NK-92 treated with Interleukin-12 subunit alpha and Interleukin-12 subunit beta, amount 100 ng/mL, for 24 hours (cell line): ENCODE results near the gene TLE4.

Source experiments
- DNase-seq: peaks from one replicate; lab custom pipeline; 2025; lab: John Stamatoyannopoulos, UW

TLE4 gene

DNA sequence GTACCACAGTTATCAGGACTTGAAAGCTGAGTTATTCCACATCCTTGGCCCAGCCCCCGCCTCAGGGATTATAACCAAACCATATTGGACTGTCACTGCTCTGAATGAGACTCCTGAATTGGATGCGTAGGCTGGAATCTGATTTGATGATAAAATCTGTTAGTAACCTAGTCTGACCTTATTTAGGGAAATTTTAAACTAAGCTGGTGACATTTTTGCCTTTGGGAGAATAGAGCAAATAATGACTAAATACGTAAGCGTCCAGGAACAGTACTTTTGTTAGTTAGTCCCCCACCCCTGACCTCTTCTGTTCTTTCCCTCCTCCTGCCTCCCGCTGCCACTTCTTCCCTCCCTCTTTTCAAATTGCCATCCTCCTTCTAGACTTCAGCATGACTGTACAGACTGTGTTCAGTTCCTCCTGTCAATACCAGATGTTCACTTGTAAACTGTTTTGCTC is 92.6 kb downstream of the TLE4 start:
- no peak for DNase-seq

DNA sequence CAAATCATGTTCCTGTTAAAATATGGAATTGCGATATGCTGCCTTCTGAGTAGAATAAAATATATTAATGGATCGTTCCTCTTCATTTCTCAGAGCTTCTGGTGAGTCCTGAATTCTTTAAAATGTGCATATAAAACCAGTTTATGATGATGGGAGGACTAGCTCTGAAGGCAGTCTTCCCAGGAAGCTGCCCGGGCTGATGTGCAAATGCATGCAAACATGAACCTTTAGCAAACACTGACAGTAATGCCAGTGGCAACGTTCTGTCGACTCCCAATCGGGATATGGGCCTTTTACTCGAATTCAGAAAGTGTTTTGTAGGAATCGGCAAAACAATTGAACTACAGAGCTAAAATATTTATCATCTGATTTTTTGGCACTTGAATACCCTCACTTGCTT is 93.6 kb downstream of the TLE4 start:
- no peak for DNase-seq

DNA sequence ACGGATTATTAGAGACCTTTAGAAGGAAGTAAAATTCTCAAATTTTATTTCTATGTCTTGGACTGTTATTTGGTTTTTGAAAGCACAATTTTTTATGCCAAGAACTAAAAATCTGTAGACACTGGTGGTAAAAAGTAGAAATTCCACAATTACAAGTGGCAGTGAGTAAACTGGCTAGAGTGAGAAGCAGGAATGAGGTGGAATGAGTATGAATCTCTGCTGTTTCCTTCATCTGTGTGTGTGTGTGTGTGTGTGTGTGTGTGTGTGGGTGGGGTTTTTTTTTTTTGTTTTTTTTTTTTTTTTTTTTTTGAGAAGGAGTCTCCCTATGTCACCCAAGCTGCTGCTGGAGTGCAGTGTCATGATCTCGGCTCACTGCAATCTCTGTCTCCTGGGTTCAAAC is 94.2 kb downstream of the TLE4 start:
- no peak for DNase-seq

DNA sequence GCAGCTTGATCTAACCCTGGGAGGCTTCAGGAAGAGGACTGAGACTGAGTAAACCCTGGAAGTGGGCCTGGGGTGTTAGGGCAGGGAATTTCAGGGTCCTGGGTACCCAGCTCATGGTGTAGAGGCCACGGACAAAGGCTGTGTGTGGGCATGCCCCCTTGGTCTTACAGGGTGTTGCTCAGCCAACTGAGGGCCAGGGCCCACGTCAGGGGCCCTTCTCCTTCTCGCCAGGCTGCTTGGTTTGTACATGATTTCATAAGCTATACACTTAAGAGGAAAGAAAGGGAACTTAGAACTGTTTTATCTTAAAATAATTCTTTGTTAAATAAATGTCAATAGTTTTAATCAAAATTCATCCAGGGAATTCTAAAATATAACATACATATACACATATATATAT is 95.4 kb downstream of the TLE4 start:
- DNase-seq = no peak

DNA sequence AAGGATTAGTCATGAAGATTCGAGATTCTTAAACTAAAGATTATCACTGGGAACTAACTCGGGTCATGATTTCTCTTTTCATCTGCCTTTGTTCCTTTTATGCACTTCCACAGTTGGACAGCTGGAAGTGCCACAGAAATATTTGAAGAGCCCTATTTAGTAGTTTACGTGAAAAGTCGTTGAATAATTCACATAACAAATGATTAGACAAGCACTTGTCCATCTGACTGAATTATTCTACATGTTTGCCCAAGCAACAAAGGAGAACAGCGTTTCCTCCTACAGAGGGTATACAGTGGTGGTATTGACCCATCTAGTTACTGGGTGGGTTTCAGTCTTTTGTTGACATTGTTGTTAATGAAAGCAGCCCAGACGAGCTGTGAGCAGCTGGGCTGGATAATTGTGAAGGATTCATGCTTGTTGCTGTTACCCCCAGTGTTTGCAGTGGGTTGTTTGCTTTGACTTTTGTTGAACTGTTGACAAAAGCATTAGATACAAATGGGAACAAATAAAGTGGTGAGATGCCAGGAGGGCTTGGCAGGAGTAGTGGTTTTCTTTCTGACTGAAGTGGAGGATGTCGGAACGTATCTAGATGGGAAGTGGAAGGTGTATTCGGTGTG is 96.2 kb downstream of the TLE4 start:
- no peak for DNase-seq

DNA sequence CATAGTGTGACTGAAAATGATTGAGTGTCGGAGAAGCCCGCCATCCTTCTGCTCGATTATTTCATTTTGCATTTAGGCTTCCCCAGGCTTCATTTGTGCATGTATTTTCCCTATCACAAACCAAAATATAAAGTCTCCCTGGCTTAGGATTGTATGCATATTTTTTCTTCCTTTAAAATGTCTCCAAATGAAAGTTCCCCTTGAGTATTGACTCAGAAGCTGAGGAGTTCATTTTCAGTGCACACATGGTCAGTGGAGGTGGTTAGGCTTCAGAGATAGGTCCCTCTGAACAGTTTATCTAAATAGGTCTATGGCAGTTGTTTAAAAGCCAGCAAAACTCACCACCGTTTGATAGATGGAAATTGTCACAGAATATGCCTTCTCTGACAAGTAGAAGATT is 97.2 kb downstream of the TLE4 start:
- no peak for DNase-seq

DNA sequence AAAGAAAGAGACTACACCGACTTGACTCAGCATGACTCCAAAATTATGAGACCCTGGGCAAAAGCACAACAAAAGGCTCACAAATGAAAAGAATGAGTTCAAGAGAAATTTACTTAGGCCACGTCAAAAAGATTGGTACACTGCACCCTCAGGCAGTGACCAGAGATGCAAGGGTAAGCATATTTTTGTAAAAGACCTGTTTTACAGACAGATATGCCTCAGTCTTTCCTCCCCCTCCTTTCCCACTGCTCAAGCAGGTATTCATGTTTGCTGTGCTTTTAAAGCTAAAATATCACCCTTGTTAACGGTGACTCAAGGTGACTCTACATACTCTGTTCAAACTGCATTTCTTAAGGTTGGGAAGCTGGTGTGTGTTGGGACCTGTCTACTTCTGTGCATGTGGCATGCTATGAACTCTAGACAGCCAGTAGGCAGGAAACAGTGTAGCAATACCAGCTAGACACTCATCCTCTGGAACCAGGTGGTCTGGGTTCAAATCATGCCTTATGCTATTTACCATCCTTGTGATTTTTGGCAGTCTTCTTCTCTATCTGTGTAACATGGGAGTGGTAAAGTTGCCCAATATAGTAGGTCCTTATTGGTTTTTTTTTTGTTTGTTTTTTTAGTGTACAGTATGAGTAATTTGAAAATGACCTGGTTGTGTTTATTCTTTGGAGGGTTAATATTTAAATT is 98.7 kb downstream of the TLE4 start:
- no peak for DNase-seq

DNA sequence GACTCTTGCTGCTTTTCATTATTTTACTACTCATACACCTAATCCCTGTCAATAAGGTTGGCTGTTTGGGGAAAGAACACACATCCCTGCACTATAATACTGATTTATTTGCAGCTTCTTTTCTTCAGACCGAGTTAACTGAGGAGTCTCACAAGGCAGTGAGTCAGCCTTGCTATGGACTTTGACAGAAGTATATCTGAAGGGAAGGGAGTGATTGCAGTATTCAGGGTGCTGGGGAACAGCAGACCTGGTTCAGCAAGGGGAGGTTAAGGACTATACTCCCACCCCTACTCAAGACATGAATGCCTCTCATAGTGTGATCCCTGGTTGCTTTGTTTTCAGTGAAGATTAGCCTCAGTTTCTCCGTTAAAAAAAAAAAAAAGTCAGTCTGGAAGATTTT is 99.8 kb downstream of the TLE4 start:
- DNase-seq = no peak

DNA sequence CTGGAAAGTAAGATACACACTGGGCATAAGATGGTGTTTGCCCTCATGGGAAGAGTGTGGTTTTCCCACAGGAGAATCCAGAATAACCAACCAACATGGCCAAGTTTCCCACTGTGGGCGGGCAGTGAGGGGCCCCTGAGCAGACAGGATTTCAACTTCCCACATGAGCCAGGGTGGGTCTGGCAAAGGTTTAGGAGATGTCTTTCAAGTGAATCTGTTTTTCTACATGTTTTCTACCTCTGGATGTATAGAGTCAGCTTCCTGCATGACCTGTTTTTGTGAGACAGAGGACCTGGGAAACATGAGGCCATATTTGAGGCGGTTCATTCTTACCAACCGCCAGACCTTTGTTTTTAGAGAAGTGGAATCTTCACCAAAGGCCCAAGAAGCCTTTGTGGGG is 100.5 kb downstream of the TLE4 start:
- no peak for DNase-seq

DNA sequence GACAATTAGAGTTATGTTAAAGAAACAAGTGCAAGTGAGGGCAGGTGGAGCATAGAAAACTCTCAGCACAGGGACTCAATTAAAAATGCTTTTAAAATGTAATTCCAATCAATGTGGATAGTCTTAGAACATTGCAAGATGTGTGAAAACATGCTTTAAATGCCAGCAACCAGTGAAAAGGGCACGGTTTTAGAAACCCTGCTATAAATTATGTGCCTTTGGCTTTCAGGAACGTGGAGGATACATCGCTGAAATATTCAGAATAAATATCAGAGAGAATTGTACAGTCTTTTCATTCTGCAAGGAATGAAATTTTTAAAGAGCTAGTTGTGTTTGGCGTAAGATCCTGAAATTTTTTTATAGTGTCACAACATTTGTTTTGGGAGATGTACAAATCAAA is 101.1 kb downstream of the TLE4 start:
- DNase-seq = no peak

DNA sequence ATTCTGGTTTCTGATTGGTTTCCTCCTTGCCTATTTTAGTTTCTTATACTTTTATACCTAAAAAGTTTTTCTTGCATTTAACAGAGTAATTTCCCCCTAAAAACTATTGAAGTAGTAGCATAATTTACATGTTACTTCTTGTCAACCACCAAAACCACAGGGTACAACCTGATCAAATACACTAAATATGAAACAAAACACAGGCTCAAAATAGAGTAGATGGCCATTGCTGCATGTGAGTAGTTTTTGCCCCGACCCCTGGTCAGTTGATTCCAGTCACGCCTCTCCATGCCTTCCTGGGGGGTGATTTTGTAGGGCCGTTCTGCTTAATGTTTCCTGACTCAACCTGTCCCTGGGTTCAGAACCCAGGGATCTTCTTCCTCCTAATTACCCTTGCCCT is 101.8 kb downstream of the TLE4 start:
- no peak for DNase-seq

DNA sequence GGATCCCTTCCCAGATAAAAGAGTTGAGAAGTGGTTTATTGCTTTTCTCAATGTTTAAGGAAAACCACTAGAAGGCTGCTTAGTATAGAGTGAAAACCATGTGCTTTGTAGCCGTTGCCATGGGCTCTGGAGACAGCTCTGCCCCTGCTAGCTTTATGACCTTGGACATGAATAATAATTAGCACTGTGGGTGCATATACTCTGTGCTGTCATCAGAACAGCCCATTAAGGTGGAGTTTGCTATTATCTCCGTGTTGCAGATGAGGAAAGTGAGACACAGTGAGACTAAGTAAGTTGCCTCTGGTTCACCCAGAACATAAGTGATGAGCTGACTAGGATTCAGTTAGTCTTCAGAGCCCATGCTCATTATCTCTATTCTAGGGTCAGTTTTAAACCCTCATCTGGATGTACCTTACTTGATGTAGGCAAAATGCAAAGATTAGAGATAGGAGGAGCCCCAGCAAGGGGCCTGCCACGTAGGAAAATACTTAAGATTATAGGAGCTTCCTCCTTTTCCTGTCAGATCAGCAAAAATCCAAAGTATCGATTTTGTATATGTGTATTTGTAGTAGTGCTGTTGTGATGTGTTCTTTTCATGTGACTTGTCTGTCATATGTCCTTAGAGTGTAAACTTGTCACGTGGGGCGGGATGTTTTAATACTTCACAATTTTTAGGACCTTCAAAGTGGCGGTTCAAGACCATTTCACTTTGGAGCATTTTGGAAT is 102.5 kb downstream of the TLE4 start:
- no peak for DNase-seq

DNA sequence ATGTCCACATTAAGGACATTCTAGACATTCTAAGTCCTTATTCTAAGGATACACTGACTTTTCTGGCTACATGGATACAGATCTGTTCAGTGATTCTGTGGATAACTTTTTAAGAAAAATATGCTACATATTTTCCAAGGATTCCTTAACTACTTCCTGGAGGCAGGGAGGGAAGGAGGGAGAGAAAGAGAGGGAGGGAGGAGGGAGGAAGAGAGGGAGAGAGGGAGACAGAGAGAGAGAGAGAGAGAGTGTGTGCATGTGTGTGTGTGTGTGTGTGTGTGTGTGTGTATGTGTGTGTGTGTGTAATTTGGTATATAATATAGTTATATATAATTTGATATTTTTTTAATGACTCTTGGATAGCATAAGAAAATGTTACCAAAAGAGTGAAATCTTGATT is 109.8 kb downstream of the TLE4 start:
- no peak for DNase-seq

DNA sequence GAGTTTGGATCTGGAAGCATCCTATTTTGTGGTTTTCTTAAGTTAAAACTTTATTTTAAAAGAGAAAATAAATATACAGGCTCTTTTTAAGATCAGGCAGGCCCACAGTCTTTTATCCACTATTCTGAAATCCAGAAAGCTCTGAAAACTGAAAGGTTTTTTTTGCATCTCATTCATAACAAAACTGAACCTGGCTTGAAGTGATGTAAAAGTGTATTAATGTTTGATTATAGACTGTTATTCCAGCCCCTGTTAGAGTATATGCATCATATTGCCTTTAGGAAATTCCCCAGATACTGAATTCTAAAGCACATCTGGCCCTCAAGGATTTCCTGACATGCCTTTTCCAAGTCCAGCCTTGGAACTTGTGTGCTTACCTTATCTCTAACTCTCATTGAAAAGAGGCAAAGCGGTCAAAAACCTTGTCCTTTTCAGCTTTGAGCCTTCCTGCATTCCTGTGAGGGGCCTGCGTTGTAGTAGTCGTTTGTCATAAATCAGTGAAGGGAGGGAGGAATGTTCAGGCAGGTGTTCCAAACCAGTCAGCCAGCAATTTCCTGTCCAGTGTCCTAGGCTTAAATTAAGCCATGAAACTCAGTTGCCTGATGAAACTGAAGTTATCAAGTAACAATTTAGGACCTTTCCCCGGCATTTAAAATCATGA is 110.4 kb downstream of the TLE4 start:
- no peak for DNase-seq

DNA sequence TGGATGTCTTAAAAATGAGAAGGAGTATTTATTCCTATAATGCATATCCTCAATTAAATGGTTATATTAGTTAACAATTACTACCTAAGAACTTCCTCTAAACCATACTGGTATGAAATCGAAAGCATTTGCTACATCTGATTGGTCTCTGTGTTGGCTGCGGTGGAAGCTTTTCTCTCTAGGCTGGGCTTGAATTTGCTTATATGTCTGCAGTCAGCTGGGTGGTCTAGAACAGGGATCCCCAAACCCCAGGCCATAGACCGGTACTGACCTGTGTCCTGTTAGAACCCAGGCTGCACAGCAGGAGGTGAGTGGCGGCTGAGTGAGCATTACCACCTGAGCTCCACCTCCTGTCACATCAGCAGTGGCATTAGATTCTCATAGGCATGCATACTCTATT is 112.3 kb downstream of the TLE4 start:
- DNase-seq = no peak

DNA sequence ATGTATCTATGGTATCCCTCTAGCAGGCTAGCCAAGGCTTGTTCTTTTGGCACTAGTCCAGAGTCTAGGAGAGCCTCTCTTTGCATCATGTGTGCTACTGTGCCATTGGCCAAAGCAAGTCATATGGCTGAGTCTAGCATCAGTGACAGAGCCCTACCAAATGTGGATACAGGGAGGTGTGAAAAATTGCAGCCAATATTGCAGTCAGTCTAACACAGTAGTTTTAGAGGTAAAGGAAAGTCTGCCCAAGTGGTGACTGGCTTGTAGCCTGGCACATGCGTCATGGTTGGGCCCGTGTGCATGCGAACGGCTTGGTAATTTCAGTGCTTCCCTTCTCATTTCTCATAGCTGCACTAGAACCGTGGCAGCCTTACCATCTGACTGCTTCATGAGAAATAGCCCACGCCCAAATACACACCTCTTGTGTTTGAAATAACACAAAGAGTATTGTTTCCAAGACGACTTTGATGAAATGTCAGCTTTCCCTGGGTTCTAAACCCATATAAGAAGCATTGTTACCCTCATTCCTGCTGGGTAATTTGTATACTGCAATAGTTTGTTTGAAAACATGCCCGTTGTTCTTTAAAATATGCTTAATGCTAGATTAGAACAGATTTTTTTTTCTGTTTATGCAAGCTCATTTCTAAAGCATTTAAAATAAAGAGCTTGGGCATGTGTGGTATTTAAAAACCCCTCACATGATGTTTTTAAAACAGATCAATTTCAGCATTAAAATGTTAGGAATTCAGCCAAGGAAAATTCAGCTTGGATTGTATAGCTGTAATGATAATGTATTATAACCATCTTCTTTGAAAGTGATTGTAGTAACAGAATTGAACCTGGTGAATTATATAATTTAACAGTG is 113.2 kb downstream of the TLE4 start:
- no peak for DNase-seq

DNA sequence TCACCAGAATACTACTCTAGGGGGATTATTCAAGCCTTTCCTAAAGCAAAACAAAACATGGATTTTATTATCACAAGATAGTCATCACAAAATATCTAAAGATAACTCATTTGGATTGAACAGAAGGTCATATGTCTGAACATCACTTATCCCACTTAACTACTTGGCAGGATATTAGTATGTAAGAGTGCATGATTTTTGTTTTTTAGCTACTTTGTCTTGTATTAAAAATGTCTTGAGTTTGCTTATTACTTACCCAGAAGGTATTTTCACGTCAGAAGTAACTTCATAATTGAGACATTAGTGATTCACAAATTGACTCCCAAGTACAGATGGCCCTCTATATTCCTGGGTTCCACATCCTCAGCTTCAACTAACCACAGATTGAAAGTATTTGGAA is 113.8 kb downstream of the TLE4 start:
- no peak for DNase-seq

DNA sequence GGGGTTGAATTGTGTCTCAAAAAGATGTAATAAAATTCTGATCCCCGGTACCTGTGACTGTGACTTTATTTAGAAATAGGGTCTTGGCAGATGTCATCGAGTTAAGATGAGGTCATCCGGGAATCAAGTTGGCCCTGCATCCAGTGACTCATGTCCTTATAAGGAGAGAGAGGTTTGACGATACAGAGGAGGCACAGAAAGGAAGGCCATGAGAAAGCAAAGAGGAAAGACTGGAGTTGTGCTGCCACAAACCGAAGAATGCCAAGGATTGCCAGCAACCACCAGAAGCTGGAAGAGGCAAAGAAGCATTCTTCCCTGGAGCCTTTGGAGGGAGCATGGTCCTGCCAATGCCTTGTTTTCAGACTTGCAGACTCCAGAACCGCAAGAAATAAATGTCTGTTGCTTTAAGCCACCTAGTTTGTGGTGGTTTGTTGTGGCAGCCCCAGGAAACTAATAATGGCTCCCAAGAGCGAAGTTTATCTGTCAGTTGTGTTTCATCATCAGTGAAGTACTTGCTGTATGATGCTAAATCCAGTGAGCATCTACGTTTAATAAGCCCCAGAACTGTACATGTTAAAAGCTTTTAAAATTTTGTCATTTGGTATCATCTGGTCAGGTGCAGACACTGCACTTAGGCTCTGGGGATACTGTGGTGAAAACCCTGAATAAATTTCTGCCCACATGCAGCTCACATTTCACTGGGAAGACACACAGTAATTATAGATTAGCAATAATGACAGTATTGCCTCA is 114.8 kb downstream of the TLE4 start:
- DNase-seq = no peak

DNA sequence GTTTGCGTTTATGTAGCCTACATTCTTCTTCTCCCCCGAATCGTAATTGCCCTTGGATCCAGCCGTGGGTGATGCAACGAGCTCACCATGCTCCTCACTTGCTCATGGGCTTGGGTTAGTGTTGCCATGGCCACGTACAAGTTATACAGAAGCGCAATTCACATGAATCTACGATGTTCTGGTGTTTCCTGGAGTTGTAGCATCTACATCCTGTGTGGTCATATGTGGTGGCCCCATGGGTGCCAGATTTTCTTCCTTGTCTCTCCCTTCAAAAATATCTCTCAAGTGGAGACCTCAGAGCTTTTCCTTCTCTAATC is 115.3 kb downstream of the TLE4 start:
- DNase-seq = no peak

DNA sequence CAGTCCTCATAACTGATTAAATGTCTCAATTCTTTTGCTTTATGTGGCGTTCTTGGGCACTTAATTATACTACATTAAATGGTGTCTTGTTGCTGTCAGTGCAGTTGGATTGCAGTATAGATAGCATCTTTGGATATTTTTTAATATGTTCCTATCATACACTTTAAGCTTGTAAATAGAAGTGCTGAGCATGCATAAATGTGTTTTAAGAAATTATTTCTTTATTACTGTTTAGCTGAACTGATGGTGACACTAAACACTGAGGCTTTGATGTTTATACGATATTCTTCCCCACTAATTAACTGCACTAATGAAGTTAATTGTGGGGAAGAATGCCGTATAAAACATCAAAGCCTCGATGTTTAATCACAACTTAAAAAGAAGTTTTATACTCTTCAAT is 116.6 kb downstream of the TLE4 start:
- no peak for DNase-seq

DNA sequence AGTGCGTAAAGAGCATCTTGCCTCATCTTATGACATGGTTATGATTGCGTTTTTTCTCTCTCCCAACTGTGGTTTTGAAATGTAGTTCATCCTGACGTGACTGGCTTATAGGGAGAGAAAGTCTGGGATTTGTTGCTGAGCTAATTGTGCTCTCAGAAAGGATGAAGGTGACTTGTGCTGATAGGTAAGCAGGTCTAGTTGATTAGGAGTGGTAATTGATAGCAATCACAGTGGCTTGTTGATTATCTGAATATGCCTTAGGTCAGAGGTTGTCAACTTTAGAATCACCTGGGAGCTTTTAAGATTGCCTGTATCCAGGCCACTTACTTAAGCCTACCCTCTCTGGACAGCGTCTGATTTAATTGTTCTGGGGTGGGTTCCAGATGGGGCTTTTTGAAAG is 117.8 kb downstream of the TLE4 start:
- no peak for DNase-seq
